K562 treated with DMSO at 1 percent for 4 hours (cell line): Measurements from ENCODE around the gene POLR1E. TPM values are rescaled to one million over a fixed set of nuclear protein-coding genes. Genes with fewer than 3 reads are reported as not detected.

Source experiments
- total RNA-seq: library from RNA; unstranded; fragments of 300-600 nt; gene quantifications from 2 replicates; pipeline ENCODE4 v1.2.3, GENCODE V29; 2022; ENCODE audit not compliant: insufficient read depth

Gene POLR1E
- total RNA-seq = 30.2 and 32.6 TPM in 2 replicates

GRCh38 chr9:37485389-37486255 is at the start of gene POLR1E:
POLR1E (plus strand) TSS chr9:37485948; CDS start chr9:37486048, 100 bp downstream.

GRCh38 chr9:37465249-37466036 is 20.3 kb upstream of the POLR1E start, which contains the start of gene ZBTB5:
ZBTB5 (minus strand) TSS chr9:37465450; CDS start chr9:37442551, 22,899 bp downstream.

Other genes starting within 250 kb of the POLR1E start
- 172 and 209 TPM in 2 replicates for gene GRHPR, start 63.3 kb upstream of the POLR1E start, total RNA-seq
- 17.5 and 21.2 TPM in 2 replicates for gene ZBTB5, start 20.5 kb upstream of the POLR1E start, total RNA-seq
- gene FBXO10, start 90.4 kb downstream of the POLR1E start, total RNA-seq = 17.4 and 22.0 TPM in 2 replicates
- gene TOMM5, start 106.6 kb downstream of the POLR1E start, total RNA-seq = 131 and 135 TPM in 2 replicates
- gene FRMPD1, start 165.0 kb downstream of the POLR1E start, total RNA-seq = not detected in 2 replicates